LoVo (cell line): ENCODE measurements around the gene BSN.
A peak's percentile ranks its signal among the peaks of the same experiment; 100 is the strongest.

Experiments used
- DNase-seq: peaks from one replicate; pipeline ENCODE4 v3.0.0-alpha.2; 2016; ENCODE audit warnings: low spot score

Gene BSN

DNA sequence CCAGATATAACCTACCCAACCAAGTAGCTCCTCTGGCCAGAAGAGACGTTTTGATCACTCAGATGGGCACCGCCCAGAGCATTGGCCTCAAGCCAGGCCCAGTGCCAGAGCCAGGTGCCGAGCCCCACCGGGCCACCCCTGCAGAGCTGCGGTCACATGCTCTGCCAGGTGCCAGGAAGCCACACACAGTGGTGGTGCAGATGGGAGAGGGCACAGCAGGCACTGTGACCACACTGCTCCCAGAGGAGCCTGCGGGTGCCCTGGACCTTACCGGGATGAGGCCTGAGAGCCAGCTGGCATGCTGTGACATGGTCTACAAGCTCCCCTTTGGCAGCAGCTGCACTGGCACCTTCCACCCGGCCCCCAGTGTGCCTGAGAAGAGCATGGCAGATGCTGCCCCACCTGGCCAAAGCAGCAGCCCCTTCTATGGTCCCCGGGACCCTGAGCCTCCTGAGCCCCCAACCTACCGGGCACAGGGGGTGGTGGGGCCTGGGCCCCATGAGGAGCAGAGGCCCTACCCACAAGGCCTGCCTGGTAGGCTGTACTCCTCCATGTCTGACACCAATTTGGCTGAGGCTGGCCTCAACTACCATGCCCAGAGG lies 100.8 kb downstream of the BSN start:
- DNase-seq: no peak

DNA sequence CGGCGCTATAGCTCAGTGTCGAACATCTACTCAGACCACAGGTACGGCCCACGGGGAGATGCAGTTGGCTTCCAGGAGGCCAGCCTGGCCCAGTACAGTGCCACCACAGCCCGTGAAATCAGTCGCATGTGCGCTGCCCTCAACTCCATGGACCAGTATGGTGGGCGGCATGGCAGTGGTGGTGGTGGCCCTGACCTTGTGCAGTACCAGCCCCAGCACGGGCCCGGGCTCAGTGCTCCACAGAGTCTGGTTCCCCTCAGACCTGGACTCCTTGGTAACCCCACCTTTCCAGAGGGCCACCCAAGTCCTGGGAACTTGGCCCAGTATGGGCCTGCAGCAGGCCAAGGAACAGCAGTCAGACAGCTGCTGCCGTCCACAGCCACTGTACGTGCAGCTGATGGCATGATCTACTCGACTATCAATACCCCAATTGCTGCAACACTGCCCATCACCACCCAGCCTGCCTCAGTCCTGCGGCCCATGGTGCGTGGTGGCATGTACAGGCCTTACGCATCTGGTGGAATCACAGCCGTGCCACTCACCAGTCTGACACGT lies 101.5 kb downstream of the BSN start:
- DNase-seq: no peak

DNA sequence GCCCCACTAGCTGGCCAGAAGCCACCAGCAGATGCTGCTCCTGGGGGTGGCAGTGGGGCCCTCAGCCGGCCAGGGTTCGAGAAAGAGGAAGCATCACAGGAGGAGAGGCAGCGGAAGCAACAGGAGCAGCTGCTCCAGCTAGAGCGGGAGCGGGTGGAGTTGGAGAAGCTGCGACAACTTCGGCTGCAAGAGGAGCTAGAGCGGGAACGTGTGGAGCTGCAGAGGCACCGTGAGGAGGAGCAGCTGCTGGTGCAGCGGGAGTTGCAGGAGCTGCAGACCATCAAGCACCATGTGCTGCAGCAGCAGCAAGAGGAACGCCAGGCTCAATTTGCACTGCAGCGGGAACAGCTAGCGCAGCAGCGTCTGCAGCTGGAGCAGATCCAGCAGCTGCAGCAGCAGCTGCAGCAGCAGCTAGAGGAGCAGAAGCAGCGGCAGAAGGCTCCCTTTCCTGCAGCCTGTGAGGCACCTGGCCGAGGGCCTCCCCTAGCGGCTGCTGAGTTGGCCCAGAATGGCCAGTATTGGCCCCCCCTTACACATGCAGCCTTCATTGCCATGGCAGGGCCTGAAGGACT lies 102.3 kb downstream of the BSN start:
- DNase-seq: no peak

DNA sequence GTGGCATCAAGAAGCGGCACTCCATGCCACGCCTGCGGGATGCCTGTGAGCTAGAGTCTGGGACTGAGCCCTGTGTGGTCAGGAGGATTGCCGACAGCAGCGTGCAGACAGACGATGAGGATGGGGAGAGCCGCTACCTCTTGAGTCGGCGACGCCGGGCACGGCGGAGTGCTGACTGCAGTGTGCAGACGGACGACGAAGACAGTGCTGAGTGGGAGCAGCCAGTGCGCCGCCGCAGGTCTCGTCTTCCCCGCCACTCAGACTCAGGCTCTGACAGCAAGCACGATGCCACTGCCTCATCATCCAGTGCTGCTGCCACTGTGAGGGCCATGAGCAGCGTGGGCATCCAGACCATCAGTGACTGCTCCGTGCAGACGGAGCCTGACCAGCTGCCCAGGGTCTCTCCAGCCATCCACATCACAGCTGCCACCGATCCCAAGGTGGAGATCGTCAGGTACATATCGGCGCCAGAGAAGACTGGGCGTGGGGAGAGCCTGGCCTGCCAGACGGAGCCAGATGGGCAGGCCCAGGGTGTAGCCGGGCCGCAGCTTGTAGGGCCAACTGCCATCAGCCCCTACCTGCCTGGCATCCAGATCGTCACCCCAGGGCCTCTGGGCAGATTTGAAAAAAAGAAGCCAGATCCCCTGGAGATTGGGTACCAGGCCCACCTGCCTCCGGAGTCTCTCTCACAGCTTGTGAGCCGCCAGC lies 103.1 kb downstream of the BSN start:
- DNase-seq: no peak

DNA sequence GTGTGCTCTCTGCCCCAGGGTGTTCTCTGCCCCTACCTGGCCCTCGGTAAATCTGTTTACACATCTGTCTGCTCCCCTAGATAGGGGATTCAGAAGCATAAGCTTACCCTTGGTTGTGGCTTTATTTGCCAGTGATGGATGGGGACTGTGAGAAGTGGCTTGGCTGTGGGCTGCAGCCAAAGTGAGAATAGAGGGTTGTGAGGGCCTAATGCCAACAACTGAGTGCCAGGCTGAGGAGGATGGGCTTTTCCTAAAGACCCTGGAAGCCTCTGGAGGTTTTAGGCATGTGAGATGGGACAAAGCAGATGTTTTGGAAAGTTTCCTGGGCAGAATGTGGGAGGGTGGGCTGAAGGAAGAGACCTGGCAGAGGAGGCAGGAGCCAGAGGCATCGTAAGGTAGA lies 104.4 kb downstream of the BSN start:
- no peak for DNase-seq

DNA sequence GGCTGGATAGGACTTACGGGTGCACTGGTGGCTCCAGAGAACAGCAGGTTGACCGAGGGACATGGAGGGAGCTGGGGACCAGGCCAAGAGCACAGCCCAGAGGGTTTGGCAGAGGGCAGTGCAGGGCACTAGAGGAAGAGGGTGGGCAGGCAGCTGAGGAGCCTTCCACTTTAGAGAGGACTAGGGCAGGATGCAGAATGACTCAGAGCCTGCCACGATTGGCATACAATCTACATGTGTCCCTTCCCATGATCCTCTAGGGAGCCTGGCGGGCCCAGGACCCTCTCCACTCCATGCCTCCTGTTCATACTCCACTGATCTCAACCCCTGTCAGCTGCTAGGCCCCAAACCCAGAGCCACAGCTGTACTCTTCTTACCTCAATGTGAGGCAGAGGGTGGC lies 105.5 kb downstream of the BSN start:
- DNase-seq: no peak

DNA sequence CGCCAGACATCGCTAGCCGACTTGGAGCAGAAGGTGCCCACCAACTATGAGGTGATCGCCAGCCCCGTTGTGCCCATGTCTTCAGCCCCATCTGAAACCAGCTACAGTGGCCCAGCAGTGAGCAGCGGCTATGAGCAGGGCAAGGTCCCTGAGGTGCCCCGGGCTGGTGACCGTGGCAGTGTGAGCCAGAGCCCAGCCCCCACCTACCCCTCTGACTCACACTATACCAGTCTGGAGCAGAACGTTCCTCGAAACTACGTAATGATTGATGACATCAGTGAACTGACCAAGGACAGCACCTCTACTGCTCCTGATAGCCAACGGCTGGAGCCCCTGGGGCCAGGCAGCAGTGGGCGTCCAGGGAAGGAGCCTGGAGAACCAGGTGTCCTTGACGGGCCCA lies 107.0 kb downstream of the BSN start:
- DNase-seq: no peak

DNA sequence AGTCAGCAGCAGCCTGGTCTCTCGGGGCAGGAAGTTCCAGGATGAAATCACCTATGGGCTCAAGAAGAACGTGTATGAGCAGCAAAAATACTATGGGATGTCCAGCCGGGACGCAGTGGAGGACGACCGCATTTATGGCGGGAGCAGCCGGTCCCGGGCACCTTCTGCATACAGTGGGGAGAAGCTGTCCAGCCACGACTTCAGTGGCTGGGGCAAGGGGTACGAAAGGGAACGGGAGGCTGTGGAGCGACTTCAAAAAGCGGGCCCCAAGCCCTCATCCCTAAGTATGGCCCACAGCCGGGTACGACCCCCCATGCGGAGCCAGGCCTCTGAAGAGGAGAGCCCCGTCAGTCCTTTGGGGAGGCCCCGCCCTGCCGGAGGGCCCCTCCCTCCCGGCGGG lies 107.7 kb downstream of the BSN start:
- DNase-seq: no peak

DNA sequence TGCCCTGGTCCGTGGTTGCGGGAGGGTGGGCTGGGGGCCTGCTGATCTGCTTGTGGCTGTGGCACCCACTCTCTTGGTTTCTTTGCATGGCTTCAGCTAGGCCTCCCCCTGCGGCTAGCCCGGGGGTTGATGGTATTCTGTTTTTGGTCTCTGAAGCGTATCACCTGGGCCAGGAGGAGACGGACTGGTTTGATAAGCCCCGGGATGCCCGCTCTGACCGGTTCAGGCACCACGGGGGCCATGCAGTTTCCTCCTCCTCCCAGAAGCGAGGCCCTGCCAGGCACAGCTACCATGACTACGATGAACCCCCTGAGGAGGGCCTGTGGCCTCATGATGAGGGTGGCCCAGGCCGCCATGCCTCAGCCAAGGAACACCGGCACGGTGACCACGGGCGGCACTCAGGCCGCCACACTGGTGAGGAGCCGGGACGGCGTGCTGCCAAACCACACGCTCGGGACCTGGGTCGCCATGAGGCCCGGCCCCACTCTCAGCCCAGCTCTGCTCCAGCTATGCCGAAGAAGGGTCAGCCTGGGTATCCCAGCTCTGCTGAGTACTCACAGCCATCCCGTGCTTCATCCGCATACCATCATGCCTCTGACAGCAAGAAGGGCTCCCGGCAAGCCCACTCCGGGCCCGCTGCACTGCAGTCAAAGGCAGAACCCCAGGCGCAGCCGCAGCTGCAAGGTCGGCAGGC lies 108.6 kb downstream of the BSN start:
- DNase-seq: no peak

DNA sequence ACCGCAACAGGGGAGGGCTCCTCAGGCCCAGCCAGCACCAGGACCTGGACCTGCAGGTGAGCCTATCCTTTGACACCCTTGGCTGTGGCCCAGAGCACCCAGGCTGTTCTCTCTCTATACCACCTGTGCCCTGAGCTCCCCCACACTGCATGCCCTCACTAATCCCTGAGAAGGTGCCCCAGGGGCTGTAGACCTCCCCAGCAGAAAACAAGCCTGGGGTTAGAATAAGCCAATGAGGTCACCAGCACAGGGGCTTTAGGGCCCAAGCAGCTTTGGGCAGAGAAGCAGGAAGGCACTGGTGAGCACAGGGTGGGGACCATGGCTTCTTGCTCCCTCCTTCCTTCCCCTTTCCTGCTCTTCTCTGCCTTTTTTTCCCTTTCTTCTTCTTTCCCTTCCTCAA lies 109.6 kb downstream of the BSN start:
- no peak for DNase-seq

DNA sequence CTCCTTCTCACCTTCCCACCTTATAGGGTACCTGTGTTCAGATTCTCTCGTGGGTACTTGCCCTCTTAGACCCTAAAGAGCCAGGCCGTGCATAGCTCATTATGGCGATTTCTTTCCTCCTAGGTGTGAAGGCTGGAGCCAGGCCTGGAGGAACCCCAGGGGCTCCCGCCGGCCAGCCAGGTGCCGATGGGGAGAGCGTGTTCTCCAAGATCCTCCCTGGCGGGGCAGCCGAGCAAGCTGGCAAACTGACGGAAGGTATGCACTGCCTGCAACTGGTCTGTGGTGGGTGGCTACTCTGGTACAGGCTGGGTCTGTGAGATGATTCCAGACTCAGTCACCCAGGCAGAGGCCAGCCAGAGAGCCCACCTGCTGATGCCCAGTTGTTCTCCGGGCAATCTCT lies 110.0 kb downstream of the BSN start:
- DNase-seq: no peak

DNA sequence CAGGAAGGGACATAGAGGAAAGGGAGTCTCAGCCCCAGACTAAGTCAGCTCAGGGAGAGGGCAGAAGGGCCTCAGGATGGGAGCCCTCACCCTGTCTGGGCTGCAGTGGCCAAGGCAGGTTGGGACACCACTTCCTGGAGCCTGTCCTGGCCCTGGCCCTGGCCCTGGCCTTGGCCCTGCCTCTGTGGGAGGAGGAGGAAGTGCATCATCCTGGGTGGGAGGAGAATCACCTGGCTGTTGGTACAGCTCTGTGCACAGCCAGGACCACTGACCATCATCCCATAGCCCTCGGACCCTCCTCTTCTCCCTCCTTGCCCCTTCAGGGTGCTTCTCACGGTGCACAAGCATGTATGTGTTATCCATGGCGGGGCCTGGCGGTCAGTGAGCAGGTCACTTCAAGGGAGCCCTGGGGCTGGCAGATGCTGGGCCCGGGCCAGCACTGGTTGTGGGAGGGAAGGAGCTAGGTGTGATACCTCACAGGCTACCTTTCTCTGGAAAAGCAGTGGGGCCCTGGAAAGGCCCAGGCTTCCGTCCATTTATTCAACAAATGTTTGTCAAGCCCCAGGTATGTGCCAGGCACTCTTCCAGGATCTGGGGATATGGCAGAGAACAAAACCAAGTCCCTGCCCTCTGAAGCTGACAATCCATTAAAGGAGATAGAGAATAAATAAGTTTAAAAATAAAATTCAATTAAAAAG lies 111.7 kb downstream of the BSN start:
- no peak for DNase-seq

DNA sequence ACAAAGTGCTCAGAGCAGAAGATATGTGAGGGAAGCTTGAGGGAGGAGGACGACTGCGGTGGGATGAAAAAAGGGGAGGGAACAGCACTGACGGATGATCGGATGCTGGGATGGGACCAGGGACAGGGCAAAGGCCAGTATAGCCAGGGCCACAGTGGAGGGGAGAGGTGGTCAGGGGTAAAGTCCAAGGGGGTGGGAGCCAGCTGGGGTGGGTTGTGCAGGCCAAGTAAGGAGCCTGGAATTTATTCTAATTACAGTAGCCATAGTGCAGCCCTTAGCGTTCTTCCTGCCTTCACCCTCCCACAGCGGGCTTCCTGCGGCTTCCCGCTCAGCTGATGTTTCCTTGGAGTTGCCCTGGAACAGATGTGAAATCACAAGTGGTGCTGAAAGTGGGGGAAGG lies 112.3 kb downstream of the BSN start:
- no peak for DNase-seq

DNA sequence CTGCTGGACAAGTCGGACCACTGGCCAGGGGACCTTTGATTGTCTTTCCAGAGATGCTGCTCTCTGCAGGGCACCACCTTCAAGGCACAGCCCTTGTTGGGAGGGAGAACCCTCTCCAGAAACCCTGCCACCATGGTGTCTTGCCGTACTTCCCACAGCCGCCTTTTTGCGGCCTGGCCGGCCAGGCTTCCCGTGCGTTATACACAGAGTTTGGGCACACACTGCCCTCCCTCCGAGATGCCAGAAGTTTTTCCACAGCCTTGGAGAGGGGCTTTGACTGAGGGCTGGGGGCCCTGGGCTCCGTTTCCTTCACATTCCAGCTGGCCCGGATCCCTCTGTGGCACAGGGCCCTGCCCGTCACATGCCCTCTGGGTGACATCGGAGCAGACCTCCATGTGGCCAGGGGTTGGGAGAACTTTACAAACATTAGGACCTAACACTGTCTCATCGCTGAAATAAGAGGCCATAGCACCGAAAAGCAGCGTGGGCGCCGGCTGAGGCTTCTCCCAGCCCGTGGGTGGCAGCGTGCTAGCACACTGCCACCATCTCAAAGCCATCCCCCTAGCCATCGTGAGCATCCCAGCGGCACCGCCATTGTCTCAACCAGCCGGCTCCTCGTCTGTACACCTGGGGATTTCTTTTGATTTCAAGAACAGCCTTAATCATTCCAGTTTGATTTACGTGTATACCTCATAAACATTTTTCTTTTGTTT lies 113.6 kb downstream of the BSN start:
- no peak for DNase-seq

DNA sequence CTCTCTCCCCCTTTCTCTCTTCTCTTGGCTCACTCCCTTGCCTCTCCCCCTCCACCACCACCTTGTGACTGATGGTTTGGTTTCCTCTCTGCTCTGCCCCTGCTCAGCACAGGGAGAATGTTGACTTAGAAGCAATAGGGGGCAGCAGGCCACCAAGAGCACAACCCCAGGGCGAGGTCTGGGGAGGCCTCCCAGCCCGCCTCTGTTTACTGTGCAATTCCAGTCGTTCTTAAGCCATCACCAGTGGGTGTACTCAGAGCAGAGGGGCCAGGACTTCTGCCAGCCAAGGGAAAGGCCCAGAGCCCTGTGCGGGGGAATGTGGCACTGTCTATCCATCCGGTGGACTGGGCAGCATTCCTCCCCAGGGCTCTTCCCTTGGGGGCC lies 114.1 kb downstream of the BSN start:
- no peak for DNase-seq

DNA sequence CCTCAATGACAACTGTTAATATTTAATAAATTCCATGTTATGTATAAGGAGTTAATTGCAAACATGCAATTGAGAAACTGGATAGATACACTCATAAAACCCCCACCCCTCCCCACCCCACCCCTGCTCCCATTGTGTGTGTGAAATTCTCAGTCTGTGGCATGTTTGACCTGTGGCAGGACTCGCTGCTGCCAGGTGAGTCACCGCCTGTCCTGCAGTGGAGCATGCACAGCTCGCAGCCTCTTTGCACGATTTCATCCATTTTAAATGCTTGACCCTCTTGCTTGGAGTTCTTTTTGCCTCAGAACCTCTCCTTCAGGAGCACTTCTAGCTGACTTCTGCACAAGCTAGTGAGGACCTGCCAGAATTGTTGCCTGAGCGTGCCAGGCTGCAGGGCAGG lies 114.6 kb downstream of the BSN start:
- DNase-seq: no peak

DNA sequence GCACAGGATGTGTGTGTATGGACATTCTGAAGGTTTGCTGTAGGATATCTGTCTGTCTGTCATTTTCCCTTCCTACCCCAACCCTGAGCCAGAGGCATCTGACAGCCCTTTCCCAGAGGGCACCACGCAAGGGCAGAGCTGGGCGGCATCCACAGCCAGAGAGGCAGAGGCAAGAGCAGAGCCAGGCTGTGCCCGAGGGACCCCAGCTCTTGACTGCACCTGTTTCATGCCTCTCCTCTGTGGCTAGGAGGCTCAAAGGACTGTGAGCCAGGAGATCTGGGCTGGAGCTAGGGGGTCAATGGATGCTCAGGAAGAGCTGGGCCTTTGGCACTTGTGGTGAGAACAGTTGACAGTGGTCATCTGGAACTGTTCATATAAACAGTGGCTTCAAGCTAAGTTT lies 115.1 kb downstream of the BSN start:
- no peak for DNase-seq

DNA sequence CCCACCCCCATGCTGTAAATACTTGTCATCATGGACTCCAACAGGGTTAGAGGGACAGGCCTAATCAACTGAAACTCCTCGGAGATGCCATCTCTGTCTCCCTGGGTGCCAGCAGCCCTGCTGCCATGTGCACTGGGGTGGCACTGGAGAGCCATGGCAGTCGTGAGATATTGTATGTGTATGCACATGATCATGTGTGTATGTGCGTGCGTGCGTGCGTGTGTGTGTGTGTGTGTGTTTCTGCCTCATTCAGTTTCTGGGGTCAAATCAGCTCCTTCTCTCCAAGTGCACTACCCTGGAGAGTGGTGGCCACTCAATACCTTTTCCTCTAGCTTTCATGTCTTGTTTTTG lies 116.6 kb downstream of the BSN start:
- no peak for DNase-seq

DNA sequence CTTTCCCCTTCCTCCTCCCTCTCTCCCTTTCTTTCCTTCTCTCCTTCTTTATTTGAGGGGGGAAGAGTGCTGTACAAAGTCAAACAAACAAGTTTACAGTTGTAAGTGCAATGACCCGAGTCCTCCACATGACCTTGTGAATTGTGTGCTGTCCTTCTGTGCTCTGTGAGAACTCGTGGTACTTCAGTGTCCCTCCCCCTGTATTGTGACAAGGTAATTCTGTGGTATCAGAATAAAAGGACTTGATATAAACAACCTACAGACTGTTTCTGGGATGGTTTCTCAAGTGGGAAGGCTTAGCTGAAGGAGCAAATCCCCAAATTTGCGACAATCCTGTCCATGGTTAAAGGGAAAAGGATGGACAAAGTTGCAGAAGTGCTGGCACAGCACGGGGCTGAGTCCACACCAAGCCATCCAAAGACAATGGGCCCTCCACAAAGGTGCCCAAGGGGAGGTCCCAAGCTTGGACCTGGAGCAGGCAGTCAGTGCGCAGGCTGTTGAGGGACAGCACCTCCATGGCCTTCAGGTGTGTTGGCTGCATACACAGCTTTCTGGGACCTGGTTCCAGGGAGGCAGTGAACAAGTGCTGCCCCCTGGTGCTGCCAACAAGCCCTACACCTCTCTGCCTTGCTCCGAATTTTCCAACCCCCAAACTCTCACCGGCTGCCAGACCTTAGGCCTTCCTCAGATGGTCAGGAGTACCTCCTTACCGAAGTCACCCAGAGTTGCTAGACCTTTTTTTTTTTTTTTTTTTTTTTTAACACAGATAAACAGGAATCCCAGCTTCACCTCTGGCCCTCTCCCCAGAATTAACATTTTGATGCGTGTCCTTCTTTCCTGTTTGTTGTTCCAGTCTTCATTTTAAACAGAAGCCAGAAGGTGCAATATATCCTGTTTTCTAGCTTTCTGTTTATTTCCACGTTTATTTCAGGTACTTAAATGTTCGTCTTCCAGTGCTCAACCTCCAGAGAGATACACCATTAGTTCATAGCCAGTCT lies 117.3 kb downstream of the BSN start:
- DNase-seq: peak; percentile 65

DNA sequence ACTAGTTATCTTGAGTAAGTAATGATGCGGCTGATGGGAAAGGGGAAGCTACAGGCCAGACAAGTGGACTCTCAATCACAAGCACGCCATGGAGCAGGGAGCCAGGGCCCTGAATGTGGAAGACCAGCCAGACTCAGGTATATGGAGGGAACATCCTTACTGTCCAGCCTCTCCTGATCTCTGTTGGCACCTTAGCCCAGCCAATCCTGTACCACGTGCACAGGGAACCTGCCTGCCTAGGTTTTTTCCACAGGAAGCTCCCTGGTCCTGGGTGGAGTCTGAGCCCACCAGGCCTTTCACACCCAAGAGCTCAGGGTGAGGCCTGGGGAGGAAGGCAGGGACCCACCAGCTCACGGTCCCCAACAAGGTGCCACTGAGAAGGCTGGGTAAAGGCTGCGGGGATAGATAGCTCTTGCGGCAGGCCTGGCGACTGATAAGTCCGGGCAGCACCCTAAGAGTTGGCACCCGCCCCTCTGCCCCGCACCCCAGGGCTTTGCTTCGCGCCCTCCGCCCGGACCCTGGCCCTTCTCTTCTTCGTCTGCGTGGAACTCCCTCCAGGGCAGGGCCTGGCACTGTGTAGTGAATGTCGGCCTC lies 118.9 kb downstream of the BSN start:
- DNase-seq: peak; percentile 56
